ENCODE results near the gene IVNS1ABP. TPM values are rescaled to one million over a fixed set of nuclear protein-coding genes. Genes with fewer than 3 reads are reported as not detected.

IVNS1ABP gene
- polyA plus RNA-seq, 12 donors: 48.8 to 97.5 (median 80.4) TPM; not detected in 1

DNA sequence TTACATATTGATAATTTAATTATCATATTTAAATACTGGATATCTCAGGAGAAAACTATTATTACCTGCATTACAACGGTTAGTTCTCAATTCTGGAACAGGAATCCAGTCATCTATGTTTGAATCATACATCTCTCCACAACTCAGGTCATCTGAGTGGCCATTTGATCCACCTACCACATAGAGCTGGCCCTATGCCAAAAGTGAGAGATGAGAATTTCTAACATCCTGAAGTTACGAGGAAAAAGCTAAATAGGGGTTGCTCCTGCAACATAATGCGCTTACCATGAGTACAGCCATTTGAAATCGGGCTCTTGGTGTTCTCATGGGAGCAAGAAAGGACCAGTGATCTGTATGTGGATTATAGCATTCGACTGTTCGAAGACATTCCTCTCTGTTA, 16.9 kb downstream of the IVNS1ABP start:
- no peak for DNase-seq

- no peak for DNase-seq
Measured at GRCh38 chr1:185297982-185298381, 19.1 kb downstream of the IVNS1ABP start.

- no peak for DNase-seq
Measured at GRCh38 chr1:185295091-185295490, 22.0 kb downstream of the IVNS1ABP start.

DNA sequence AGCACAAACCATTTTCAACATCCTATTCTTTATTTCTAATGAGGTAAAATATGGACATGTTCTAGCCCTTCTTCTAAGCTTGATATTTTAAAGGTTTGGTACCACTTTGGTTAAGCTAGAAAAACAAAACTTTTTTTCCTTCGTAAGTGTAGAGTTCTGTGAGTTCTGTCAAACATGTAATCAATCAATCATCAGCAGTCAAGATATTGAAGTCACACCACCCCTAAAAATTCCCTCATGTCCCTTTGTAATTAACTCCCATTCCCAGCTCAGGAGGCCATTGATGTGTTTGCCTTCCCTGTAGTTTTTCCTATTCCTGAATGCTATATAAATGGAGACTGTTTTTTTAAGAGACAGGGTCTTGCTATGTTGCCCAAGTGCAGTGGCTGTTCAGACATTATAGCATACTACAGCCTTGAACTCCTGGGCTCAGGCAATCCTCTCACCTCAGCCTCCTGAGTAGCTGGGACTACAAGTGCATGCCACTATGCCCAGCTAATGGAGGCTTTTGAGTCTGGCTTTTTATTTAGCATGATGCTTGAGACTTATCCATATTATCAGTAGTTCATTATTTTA, 23.0 kb downstream of the IVNS1ABP start:
- DNase-seq: no peak

GRCh38 chr1:185292237-185292636, 24.8 kb downstream of the IVNS1ABP start:
- DNase-seq: no peak

DNA sequence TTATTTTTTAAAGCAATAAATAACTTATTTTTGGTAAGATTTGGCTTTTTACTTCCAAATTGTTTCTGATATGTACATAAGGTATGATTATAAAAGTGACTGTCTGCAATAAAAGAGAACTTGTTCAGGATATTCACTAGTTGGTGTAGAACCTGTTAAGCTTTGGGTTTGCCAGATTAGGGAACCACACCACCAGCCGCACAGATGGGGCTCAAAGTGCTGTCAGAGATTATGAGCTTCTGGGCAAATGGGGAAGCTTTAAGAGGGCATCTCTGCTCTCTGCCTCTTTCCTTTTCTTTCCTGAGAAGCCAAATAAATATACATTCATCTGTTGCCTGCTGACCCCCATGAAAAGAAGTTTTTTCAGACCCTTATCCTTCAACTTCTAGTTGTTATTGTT, 25.4 kb downstream of the IVNS1ABP start:
- no peak for DNase-seq

- no peak for DNase-seq
Measured at GRCh38 chr1:185291159-185291558, 25.9 kb downstream of the IVNS1ABP start.

GRCh38 chr1:185289880-185290279, 27.2 kb downstream of the IVNS1ABP start:
- no peak for DNase-seq

DNA sequence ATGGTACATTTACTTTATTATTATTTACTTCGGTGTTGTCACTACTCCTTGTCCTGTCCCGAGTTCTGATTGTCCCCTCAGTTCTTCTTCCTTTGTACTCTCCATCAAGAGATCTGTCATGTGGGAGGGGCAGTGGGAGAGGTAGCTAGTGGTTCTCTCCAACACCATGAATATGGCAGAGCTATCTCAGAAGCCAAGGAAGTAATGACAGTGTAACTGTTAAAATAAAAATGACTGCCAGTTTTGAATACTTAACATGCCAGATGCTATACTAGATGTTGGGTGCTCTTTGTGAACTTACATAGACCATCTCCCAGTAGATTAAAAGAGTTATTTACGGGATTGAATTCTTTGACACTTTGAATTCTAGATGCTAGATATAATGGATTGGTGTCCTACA, 28.6 kb downstream of the IVNS1ABP start:
- DNase-seq: no peak

- no peak for DNase-seq
Measured at GRCh38 chr1:185287451-185287850, 29.6 kb downstream of the IVNS1ABP start.

DNA sequence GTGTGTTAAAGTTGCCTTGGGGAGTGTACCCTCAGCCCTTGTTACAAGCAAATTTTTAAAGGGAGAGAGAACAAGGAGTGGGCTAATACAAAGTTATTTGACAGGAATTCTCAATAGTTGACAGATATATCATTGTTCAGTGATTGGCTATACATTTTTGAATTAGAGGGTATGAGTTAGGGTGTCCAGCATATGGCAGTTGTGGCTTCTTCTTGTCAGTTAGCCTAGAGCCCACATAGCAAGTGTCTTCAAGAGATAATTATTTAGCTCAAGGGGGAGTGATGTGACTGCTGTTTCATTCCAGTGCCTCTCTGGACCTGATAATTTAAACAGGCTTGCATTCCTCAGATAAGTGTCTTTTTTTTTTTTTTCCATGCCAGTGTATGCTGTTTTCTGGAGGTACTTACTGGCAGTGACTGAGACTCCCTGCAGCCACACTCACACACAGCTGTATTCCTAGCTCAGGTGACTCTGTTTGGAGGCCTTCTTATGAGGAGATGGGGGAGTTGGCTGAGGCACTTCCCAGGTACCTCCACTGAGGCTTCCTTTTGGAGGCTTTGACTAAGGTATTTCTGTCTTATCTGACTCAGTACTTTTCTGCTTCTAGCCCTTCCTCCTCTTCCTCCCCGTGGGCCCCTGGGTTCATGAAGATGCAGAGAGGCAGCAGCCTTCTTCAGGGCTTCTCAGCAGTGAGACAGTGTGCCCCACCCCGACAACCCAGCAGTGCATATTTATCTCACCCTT, 32.3 kb downstream of the IVNS1ABP start:
- no peak for DNase-seq

GRCh38 chr1:185284116-185284515, 32.9 kb downstream of the IVNS1ABP start:
- DNase-seq: no peak

- DNase-seq: no peak
Measured at GRCh38 chr1:185281245-185281644, 35.8 kb downstream of the IVNS1ABP start.

- DNase-seq: no peak
Measured at GRCh38 chr1:185280589-185280988, 36.5 kb downstream of the IVNS1ABP start.

GRCh38 chr1:185279571-185279970, 37.5 kb downstream of the IVNS1ABP start:
- DNase-seq: no peak

GRCh38 chr1:185271921-185272320, 45.1 kb downstream of the IVNS1ABP start:
- no peak for DNase-seq

- no peak for DNase-seq
Measured at GRCh38 chr1:185268352-185268751, 48.7 kb downstream of the IVNS1ABP start.

DNA sequence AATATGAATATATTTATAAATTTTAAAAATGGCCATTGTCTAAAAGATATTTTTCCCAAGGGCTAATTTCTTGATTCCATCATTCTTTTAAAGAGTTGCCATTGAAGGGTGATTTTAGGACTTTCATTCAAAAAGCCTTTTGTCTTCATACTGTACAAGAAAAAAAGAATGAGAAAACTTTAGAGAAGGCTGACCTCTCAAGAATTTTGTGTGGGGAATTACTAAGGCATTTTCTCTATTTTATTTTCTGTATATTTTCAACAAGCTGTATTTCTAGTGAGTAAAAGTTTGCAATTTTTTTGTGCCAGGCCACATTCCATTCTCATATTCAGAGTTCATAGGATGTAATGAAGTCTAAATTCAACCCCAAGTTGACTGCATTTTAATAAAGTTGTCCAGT, 49.3 kb downstream of the IVNS1ABP start:
- DNase-seq: no peak

GRCh38 chr1:185267301-185267700, 49.7 kb downstream of the IVNS1ABP start:
- peak; percentile 28 for DNase-seq

GRCh38 chr1:185265314-185265713, 51.7 kb downstream of the IVNS1ABP start:
- DNase-seq: no peak

- no peak for DNase-seq
Measured at GRCh38 chr1:185263780-185264179, 53.3 kb downstream of the IVNS1ABP start.

DNA sequence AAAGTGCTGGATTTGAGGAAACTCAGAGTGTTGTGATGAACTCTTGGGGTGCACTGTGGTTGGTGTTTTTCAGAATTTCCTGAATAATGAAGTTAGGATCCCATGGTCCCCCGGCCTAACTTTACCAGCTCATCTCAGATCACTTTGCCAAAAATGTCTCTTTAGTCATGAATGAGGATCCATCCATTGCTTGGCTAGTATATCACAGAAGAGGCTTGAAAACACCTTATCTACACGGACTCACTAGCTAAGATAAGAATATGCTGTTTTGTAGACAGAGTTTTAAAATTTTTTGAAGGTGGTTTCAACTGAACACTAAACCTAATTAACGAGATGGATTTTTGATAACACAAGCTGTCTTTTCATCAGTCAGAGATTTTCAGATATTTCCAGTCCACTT, 53.8 kb downstream of the IVNS1ABP start:
- DNase-seq: no peak

GRCh38 chr1:185262151-185262550, 54.9 kb downstream of the IVNS1ABP start:
- DNase-seq: no peak

- DNase-seq: no peak
Measured at GRCh38 chr1:185260611-185261010, 56.4 kb downstream of the IVNS1ABP start.

Measured in muscle of arm (tissue), 12 donors.